ENCODE measurements around the gene PLCXD1.
"Not testable (repeated sequence)": the region's sequence is repeated elsewhere in the genome, so short reads cannot be mapped to it uniquely, and the experiment has no call there.

The PLCXD1 gene

GRCh38 chrX:295136-295535, 14.0 kb downstream of the PLCXD1 start:
- no peak for DNase-seq

GRCh38 chrX:298993-299392, 17.8 kb downstream of the PLCXD1 start:
- no peak for DNase-seq

GRCh38 chrX:300334-300733, 19.2 kb downstream of the PLCXD1 start:
- no peak for DNase-seq

GRCh38 chrX:302975-303374, 21.8 kb downstream of the PLCXD1 start:
- DNase-seq, result no peak

GRCh38 chrX:305781-306613, 24.8 kb downstream of the PLCXD1 start:
- not testable (repeated sequence) for DNase-seq

- not testable (repeated sequence) for DNase-seq
Measured at GRCh38 chrX:306614-307251, 25.6 kb downstream of the PLCXD1 start.

- no peak for DNase-seq
Measured at GRCh38 chrX:307261-308111, 26.3 kb downstream of the PLCXD1 start.

GRCh38 chrX:308821-309520, 27.8 kb downstream of the PLCXD1 start:
- no peak for DNase-seq

GRCh38 chrX:310621-311155, 29.5 kb downstream of the PLCXD1 start:
- no peak for DNase-seq

GRCh38 chrX:311156-312129, 30.3 kb downstream of the PLCXD1 start:
- DNase-seq, result no peak

- DNase-seq, result no peak
Measured at GRCh38 chrX:312621-313331, 31.6 kb downstream of the PLCXD1 start.

GRCh38 chrX:313546-313945, 32.4 kb downstream of the PLCXD1 start:
- DNase-seq, result no peak

GRCh38 chrX:314049-314448, 32.9 kb downstream of the PLCXD1 start:
- DNase-seq, result no peak

GRCh38 chrX:314781-315595, 33.8 kb downstream of the PLCXD1 start:
- no peak for DNase-seq

GRCh38 chrX:316351-317325, 35.5 kb downstream of the PLCXD1 start:
- no peak for DNase-seq

GRCh38 chrX:317424-318067, 36.4 kb downstream of the PLCXD1 start:
- DNase-seq, result no peak

- no peak for DNase-seq
Measured at GRCh38 chrX:318068-318738, 37.0 kb downstream of the PLCXD1 start.

Measured in NCI-H1417 (cell line).